OCI-LY1 (cell line): ENCODE measurements around the gene HDHD3.

Source experiments
- H2AFZ ChIP-seq: fragments of 200-600 bp; sonication (generic), shearing (Covaris generic); 2 replicates; pipeline ENCODE4 v1.6.0; 2014; ENCODE audit warnings: antibody characterized with exemption, mild to moderate bottlenecking, low read length
- H3F3A ChIP-seq: fragments of 200-600 bp; sonication (generic), shearing (Covaris generic); 2 replicates; pipeline ENCODE4 v1.6.0; 2014; ENCODE audit warnings: mild to moderate bottlenecking, antibody characterized with exemption, low read length, moderate library complexity; ENCODE audit not compliant: insufficient read depth
- H3K27ac ChIP-seq: fragments of 200-600 bp; sonication (generic); 2 replicates; pipeline ENCODE4 v1.5.1; 2014; ENCODE audit warnings: low read length, mixed run types, mild to moderate bottlenecking, low read depth; ENCODE audit not compliant: poor library complexity, severe bottlenecking
- H3K27me3 ChIP-seq: fragments of 200-600 bp; sonication (generic); 2 replicates; pipeline ENCODE4 v1.6.0; 2014; ENCODE audit warnings: antibody characterized with exemption, mild to moderate bottlenecking, low read length, moderate library complexity; ENCODE audit not compliant: insufficient read depth
- H3K36me3 ChIP-seq: fragments of 200-600 bp; sonication (generic); 2 replicates; pipeline ENCODE4 v1.6.1; 2014; ENCODE audit warnings: mild to moderate bottlenecking, antibody characterized with exemption, low read length, moderate library complexity, mixed read lengths; ENCODE audit not compliant: insufficient read depth
- H3K4me1 ChIP-seq: fragments of 200-600 bp; sonication (generic); 2 replicates; pipeline ENCODE4 v1.5.1; 2014; ENCODE audit warnings: mild to moderate bottlenecking, low read length, moderate library complexity; ENCODE audit not compliant: insufficient read depth, severe bottlenecking
- H3K4me2 ChIP-seq: fragments of 200-600 bp; sonication (generic), shearing (Covaris generic); 2 replicates; pipeline ENCODE4 v1.6.1; 2014; ENCODE audit warnings: low read length
- H3K4me3 ChIP-seq: fragments of 200-600 bp; sonication (generic); 2 replicates; pipeline ENCODE4 v1.5.1; 2014; ENCODE audit warnings: low read length, low read depth, mild to moderate bottlenecking, mixed read lengths; ENCODE audit not compliant: poor library complexity, severe bottlenecking
- H3K79me2 ChIP-seq: fragments of 200-600 bp; shearing (Covaris generic); 2 replicates; pipeline ENCODE4 v1.6.1; 2016; ENCODE audit warnings: mixed run types, low read length, mixed read lengths; ENCODE audit not compliant: insufficient read depth
- H3K9ac ChIP-seq: fragments of 200-600 bp; sonication (generic), shearing (Covaris generic); 2 replicates; pipeline ENCODE4 v1.6.1; 2014; ENCODE audit warnings: mild to moderate bottlenecking, low read length, mixed read lengths
- H3K9me2 ChIP-seq: fragments of 200-600 bp; sonication (generic), shearing (Covaris generic); 2 replicates; pipeline ENCODE4 v1.6.1; 2014; ENCODE audit warnings: low read depth, mild to moderate bottlenecking, low read length, mixed read lengths
- H3K9me3 ChIP-seq: fragments of 200-600 bp; shearing (Covaris generic); 2 replicates; pipeline ENCODE4 v1.6.1; 2014; ENCODE audit warnings: low read length, mixed read lengths
- H4K20me1 ChIP-seq: fragments of 200-600 bp; sonication (generic), shearing (Covaris generic); 2 replicates; pipeline ENCODE4 v1.6.0; 2016; ENCODE audit warnings: mild to moderate bottlenecking, low read length; ENCODE audit not compliant: insufficient read depth
- EZH2 ChIP-seq: fragments of 200-600 bp; sonication (generic), shearing (Covaris generic); IDR thresholded peaks from 2 replicates; pipeline ENCODE4 v1.8.0; 2017; ENCODE audit warnings: borderline replicate concordance, mixed run types, mild to moderate bottlenecking, antibody characterized with exemption, low read length, moderate library complexity, mixed read lengths
- TF ChIP-seq, protein P1 (sequence below): fragments of 200-600 bp; sonication (generic), shearing (Covaris generic); IDR thresholded peaks from 2 replicates; pipeline ENCODE4 v1.5.1; 2017; ENCODE audit warnings: mild to moderate bottlenecking, antibody characterized with exemption, low read length, moderate library complexity, mixed read lengths

The HDHD3 gene

GRCh38 chr9:113417370-113417769 is 40.6 kb upstream of the HDHD3 start:
- Histone ChIP-seq H3K27ac (no peak overlapping the region), H3K9me3 (no peaks in the 10 kb centered on the region), H3K27me3 (no peaks in the 10 kb centered on the region), H3F3A (no peaks in the 10 kb centered on the region), H3K4me3 (no peak overlapping the region), H3K36me3 (no peaks in the 10 kb centered on the region), H3K4me1 (peaks cover 16% of the 10 kb centered on the region), H3K4me2 (no peak overlapping the region), H3K9ac (no peak overlapping the region), H3K79me2 (no peaks in the 10 kb centered on the region), H3K9me2 (no peaks in the 10 kb centered on the region), H4K20me1 (no peaks in the 10 kb centered on the region), H2AFZ (no peak overlapping the region)
- TF ChIP-seq, protein P1, sequence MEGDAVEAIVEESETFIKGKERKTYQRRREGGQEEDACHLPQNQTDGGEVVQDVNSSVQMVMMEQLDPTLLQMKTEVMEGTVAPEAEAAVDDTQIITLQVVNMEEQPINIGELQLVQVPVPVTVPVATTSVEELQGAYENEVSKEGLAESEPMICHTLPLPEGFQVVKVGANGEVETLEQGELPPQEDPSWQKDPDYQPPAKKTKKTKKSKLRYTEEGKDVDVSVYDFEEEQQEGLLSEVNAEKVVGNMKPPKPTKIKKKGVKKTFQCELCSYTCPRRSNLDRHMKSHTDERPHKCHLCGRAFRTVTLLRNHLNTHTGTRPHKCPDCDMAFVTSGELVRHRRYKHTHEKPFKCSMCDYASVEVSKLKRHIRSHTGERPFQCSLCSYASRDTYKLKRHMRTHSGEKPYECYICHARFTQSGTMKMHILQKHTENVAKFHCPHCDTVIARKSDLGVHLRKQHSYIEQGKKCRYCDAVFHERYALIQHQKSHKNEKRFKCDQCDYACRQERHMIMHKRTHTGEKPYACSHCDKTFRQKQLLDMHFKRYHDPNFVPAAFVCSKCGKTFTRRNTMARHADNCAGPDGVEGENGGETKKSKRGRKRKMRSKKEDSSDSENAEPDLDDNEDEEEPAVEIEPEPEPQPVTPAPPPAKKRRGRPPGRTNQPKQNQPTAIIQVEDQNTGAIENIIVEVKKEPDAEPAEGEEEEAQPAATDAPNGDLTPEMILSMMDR: peak; percentile 35; the same call in 1 of the 2 replicates
- TF ChIP-seq EZH2: no peak

DNA sequence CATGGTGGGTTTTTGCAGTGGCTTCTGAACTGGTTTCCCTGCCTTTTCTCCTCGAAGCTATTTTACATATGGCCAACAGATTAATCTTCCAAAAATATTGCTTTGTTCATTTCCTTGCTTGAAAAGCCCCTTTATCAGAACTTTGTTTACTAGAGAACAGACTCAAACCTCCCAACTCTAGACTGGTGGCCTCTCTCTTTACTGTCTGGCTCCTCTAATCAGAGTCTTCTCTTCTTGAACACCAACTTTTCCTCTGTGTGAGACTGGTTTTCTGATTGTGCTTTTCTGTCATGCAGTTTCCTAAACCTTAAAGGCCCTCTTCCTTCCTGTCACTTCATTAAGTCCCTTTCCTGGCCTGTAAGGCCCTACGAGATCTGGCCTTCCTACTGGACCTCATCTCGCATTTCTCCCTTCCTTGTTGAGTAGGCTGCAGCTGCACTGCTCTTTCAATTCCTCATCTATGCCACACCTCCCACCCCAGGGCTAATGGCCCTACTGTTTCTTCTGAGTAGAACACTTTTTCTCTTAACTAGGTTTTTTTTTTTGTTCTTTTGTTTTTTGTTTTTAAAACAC is 39.4 kb upstream of the HDHD3 start:
- Histone ChIP-seq H3K9me2 (no peaks in the 10 kb centered on the region), H3K4me3 (no peak overlapping the region), H3K79me2 (no peaks in the 10 kb centered on the region), H3K4me1 (peaks cover 23% of the 10 kb centered on the region), H4K20me1 (no peaks in the 10 kb centered on the region), H3K9ac (no peak overlapping the region), H3K27ac (peak overlapping the region; percentile 32), H3F3A (no peaks in the 10 kb centered on the region), H3K4me2 (no peak overlapping the region; the same call in 1 of the 2 replicates), H3K36me3 (no peaks in the 10 kb centered on the region), H3K9me3 (no peaks in the 10 kb centered on the region), H2AFZ (peak overlapping the region; percentile 37; the same call in 1 of the 2 replicates), H3K27me3 (no peaks in the 10 kb centered on the region)
- TF ChIP-seq EZH2: no peak
- TF ChIP-seq, protein P1: no peak

- H4K20me1 ChIP-seq: no peaks in the 10 kb centered on the region
- TF ChIP-seq, protein P1: no peak
- no peak for TF ChIP-seq EZH2
- H3K27ac ChIP-seq: peak within 1 kb of the TSS; percentile 89
- no peaks in the 10 kb centered on the region for H3K9me3 ChIP-seq
- H3K9ac ChIP-seq: peak within 1 kb of the TSS; percentile 100
- no peaks in the 10 kb centered on the region for H3K27me3 ChIP-seq
- peaks cover 3% of the 10 kb centered on the region; the same call in 1 of the 2 replicates for H3F3A ChIP-seq
- peaks cover 8% of the 10 kb centered on the region for H3K79me2 ChIP-seq
- H3K4me3 ChIP-seq: peak within 1 kb of the TSS; percentile 88
- H3K4me2 ChIP-seq: peak within 1 kb of the TSS; percentile 78
- peaks cover 36% of the 10 kb centered on the region for H3K4me1 ChIP-seq
- no peak within 1 kb of the TSS; the same call in 1 of the 2 replicates for H2AFZ ChIP-seq
- H3K36me3 ChIP-seq: peaks cover 30% of the 10 kb centered on the region
- H3K9me2 ChIP-seq: no peaks in the 10 kb centered on the region
Observed at GRCh38 chr9:113410207-113410864, 33.5 kb upstream of the HDHD3 start, which contains the start of the genes C9orf43 and POLE3. C9orf43 (plus strand) TSS chr9:113410747; CDS start chr9:113413494, 2,747 bp downstream. POLE3 (minus strand) TSS chr9:113410675; CDS start chr9:113410293, 382 bp downstream.
